HEK293 (cell line): ENCODE measurements around the gene ESX1.

Experiments
- CTCF ChIA-PET: fragments of 350-600 bp; formaldehyde crosslinking; extraction: SDS; loops from one replicate; lab custom pipeline; 2021; ENCODE audit warnings: antibody characterized with exemption; lab: Yijun Ruan, JAX
- POLR2A ChIA-PET: fragments of 300-600 bp; formaldehyde crosslinking; extraction: SDS; loops from one replicate; lab custom pipeline; 2020; ENCODE audit warnings: antibody characterized with exemption, inconsistent platforms; lab: Yijun Ruan, JAX
- H3K27ac ChIP-seq: fragments of 200-500 bp; sonication (Bioruptor generic); 2 replicates; pipeline ENCODE4 v1.5.1; 2014; ENCODE audit warnings: low read depth, low read length, control low read depth, inconsistent platforms; ENCODE audit errors: extremely low read depth
- H3K36me3 ChIP-seq, 2 experiments: fragments of 200-500 bp in 1 of 2; sonication (Bioruptor generic) in 1 of 2; 1 replicate in 1 of 2; 2 replicates in 1 of 2; pipeline ENCODE4 v1.5.1; 2014 to 2017; ENCODE audit warnings: inconsistent platforms in 2 of 2, low read length in 2 of 2; ENCODE audit not compliant: control insufficient read depth in 2 of 2, insufficient read depth in 1 of 2
- H3K4me1 ChIP-seq: fragments of 200-500 bp; sonication (Bioruptor generic); 2 replicates; pipeline ENCODE4 v1.5.1; 2014; ENCODE audit warnings: mild to moderate bottlenecking, low read length, inconsistent platforms; ENCODE audit not compliant: control insufficient read depth, insufficient read depth
- H3K4me3 ChIP-seq: 2 replicates; pipeline ENCODE4 v1.5.1; 2011; ENCODE audit warnings: low read depth, mild to moderate bottlenecking, control low read depth, low read length, moderate library complexity
- H3K9me3 ChIP-seq: fragments of 200-500 bp; sonication (Bioruptor generic); 2 replicates; pipeline ENCODE4 v1.5.1; 2014; ENCODE audit warnings: low read depth, low read length, inconsistent platforms; ENCODE audit not compliant: control insufficient read depth, insufficient read depth
- SCRT1 ChIP-seq: fragments of 450-650 bp; formaldehyde crosslinking; IDR thresholded peaks from 2 replicates; pipeline ENCODE4 v1.5.1; 2016; ENCODE audit warnings: missing biosample characterization, missing genetic modification characterization, borderline replicate concordance
- SCRT2 ChIP-seq: fragments of 450-650 bp; formaldehyde crosslinking; IDR thresholded peaks from 2 replicates; pipeline ENCODE4 v1.5.1; 2016; ENCODE audit warnings: missing biosample characterization, missing genetic modification characterization
- SP2 ChIP-seq: fragments of 450-650 bp; formaldehyde crosslinking; IDR thresholded peaks from 2 replicates; pipeline ENCODE4 v1.5.1; 2016; ENCODE audit warnings: missing biosample characterization, missing genetic modification characterization
- ZBTB49 ChIP-seq: fragments of 450-650 bp; formaldehyde crosslinking; IDR thresholded peaks from 2 replicates; pipeline ENCODE4 v1.5.1; 2016; ENCODE audit warnings: missing biosample characterization, missing genetic modification characterization, low read depth
- ZIC2 ChIP-seq: fragments of 450-650 bp; formaldehyde crosslinking; IDR thresholded peaks from 2 replicates; pipeline ENCODE4 v1.5.1; 2016; ENCODE audit warnings: missing biosample characterization, missing genetic modification characterization
- ZNF221 ChIP-seq: fragments of 450-650 bp; formaldehyde crosslinking; IDR thresholded peaks from 2 replicates; pipeline ENCODE4 v1.5.1; 2017; ENCODE audit warnings: missing biosample characterization, missing genetic modification characterization, borderline replicate concordance
- ZNF335 ChIP-seq: fragments of 450-650 bp; formaldehyde crosslinking; conservative IDR thresholded peaks from 2 replicates; pipeline ENCODE4 v1.5.1; 2016; ENCODE audit warnings: missing biosample characterization, missing genetic modification characterization
- ZNF423 ChIP-seq: fragments of 450-650 bp; formaldehyde crosslinking; IDR thresholded peaks from 2 replicates; pipeline ENCODE4 v1.5.1; 2016; ENCODE audit warnings: missing biosample characterization, missing genetic modification characterization
- ZNF488 ChIP-seq: fragments of 450-650 bp; formaldehyde crosslinking; IDR thresholded peaks from 2 replicates; pipeline ENCODE4 v1.5.1; 2016; ENCODE audit warnings: missing biosample characterization, missing genetic modification characterization
- ZNF510 ChIP-seq: fragments of 450-650 bp; formaldehyde crosslinking; IDR thresholded peaks from 2 replicates; pipeline ENCODE4 v1.5.1; 2018; ENCODE audit warnings: mild to moderate bottlenecking, missing genetic modification characterization, missing biosample characterization; ENCODE audit not compliant: insufficient replicate concordance
- ZNF623 ChIP-seq: fragments of 450-650 bp; formaldehyde crosslinking; IDR thresholded peaks from 2 replicates; pipeline ENCODE4 v1.5.1; 2016; ENCODE audit warnings: missing biosample characterization, missing genetic modification characterization
- ZSCAN23 ChIP-seq: fragments of 450-650 bp; formaldehyde crosslinking; IDR thresholded peaks from 2 replicates; pipeline ENCODE4 v1.5.1; 2016; ENCODE audit warnings: missing biosample characterization, missing genetic modification characterization
- TF ChIP-seq, protein P1 (sequence below): fragments of 450-650 bp; formaldehyde crosslinking; IDR thresholded peaks from 2 replicates; pipeline ENCODE4 v1.5.1; 2016; ENCODE audit warnings: missing biosample characterization, missing genetic modification characterization
- TF ChIP-seq, protein P2 (sequence below): fragments of 450-650 bp; formaldehyde crosslinking; IDR thresholded peaks from 2 replicates; pipeline ENCODE4 v1.5.1; 2016; ENCODE audit warnings: missing biosample characterization, missing genetic modification characterization
- TF ChIP-seq, protein P3 (sequence below): fragments of 450-650 bp; formaldehyde crosslinking; IDR thresholded peaks from 2 replicates; pipeline ENCODE4 v1.5.1; 2016; ENCODE audit warnings: missing biosample characterization, missing genetic modification characterization

Gene ESX1

DNA sequence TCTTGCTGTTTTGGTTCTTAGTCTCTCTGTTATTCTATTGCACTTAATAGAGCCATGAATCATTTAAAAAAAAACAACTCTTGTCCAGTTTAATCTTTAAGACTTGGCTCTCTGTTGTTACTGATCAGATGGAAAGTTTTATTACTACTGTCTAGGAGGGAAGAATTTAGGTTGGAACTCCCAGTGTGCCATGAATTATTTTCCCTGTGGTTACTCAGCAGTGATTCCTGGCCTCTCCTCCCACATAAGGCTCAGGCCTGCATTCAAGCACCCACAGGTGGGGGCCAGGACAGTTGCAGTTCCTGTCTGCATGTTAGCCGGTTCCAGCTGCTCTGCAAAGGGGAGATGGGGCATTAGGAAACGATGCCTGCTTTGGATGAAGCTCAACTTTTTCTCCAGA, 29.8 kb upstream of the ESX1 start:
- ChIA-PET POLR2A (interaction anchor here (0.9 kb wide), 1 partner anchor 26 kb away, joined by 4 read pairs; no protein-coding TSS in a partner anchor), CTCF (interaction anchor here (0.6 to 0.8 kb wide), 2 partner anchors 10 to 127 kb away, joined by 3 to 4 read pairs; no protein-coding TSS in a partner anchor)
- no peaks in the 10 kb centered on the region for H3K9me3 ChIP-seq

GRCh38 chrX:104282166-104282725, 27.5 kb upstream of the ESX1 start:
- TF ChIP-seq, protein P1, sequence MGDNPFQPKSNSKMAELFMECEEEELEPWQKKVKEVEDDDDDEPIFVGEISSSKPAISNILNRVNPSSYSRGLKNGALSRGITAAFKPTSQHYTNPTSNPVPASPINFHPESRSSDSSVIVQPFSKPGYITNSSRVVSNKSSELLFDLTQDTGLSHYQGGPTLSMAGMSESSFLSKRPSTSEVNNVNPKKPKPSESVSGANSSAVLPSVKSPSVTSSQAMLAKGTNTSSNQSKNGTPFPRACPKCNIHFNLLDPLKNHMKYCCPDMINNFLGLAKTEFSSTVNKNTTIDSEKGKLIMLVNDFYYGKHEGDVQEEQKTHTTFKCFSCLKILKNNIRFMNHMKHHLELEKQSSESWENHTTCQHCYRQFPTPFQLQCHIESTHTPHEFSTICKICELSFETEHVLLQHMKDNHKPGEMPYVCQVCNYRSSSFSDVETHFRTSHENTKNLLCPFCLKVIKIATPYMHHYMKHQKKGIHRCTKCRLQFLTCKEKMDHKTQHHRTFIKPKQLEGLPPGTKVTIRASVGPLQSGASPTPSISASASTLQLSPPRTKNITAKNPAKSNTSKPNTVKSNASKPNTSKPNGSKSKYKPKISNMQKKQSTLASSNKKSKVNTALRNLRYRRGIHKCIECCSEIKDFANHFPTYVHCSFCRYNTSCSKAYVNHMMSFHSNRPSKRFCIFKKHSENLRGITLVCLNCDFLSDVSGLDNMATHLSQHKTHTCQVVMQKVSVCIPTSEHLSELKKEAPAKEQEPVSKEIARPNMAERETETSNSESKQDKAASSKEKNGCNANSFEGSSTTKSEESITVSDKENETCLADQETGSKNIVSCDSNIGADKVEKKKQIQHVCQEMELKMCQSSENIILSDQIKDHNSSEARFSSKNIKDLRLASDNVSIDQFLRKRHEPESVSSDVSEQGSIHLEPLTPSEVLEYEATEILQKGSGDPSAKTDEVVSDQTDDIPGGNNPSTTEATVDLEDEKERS (tag by site-specific recombination) = no peak
- no peak for TF ChIP-seq SP2 (tag by site-specific recombination)
- TF ChIP-seq, all 188 proteins: peak for 0
- H3K4me1 ChIP-seq = no peaks in the 10 kb centered on the region
- H3K27ac ChIP-seq = no peak overlapping the region
- no peak overlapping the region for H3K4me3 ChIP-seq
- POLR2A ChIA-PET = no interaction called here
- CTCF ChIA-PET = interaction anchor here (1.1 kb wide), 1 partner anchor 44 kb away, joined by 3 read pairs; no protein-coding TSS in a partner anchor
- no peaks in the 10 kb centered on the region for H3K36me3 ChIP-seq
- H3K9me3 ChIP-seq = no peaks in the 10 kb centered on the region

More for the DNA sequence above, 29.8 kb upstream of the ESX1 start:
- H3K4me3 ChIP-seq = no peak overlapping the region
- no peak for TF ChIP-seq ZNF510 (tag by site-specific recombination)
- TF ChIP-seq ZIC2 (tag by site-specific recombination) = 0 out of 2 replicates have a peak, but pooled peaks have one; percentile 24
- TF ChIP-seq SCRT1 (tag by site-specific recombination) = 0 out of 2 replicates have a peak, but pooled peaks have one; percentile 14
- no peak for TF ChIP-seq ZNF221 (tag by site-specific recombination)
- TF ChIP-seq, protein P2, sequence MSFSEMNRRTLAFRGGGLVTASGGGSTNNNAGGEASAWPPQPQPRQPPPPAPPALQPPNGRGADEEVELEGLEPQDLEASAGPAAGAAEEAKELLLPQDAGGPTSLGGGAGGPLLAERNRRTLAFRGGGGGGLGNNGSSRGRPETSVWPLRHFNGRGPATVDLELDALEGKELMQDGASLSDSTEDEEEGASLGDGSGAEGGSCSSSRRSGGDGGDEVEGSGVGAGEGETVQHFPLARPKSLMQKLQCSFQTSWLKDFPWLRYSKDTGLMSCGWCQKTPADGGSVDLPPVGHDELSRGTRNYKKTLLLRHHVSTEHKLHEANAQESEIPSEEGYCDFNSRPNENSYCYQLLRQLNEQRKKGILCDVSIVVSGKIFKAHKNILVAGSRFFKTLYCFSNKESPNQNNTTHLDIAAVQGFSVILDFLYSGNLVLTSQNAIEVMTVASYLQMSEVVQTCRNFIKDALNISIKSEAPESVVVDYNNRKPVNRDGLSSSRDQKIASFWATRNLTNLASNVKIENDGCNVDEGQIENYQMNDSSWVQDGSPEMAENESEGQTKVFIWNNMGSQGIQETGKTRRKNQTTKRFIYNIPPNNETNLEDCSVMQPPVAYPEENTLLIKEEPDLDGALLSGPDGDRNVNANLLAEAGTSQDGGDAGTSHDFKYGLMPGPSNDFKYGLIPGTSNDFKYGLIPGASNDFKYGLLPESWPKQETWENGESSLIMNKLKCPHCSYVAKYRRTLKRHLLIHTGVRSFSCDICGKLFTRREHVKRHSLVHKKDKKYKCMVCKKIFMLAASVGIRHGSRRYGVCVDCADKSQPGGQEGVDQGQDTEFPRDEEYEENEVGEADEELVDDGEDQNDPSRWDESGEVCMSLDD (tag by site-specific recombination) = no peak
- TF ChIP-seq ZNF423 (tag by site-specific recombination) = 0 out of 2 replicates have a peak, but pooled peaks have one; percentile 40
- 0 out of 2 replicates have a peak, but pooled peaks have one; percentile 25 for TF ChIP-seq SCRT2 (tag by site-specific recombination)
- H3K36me3 ChIP-seq = no peaks in the 10 kb centered on the region
- no peak overlapping the region for H3K27ac ChIP-seq
- no peaks in the 10 kb centered on the region for H3K4me1 ChIP-seq

GRCh38 chrX:104281564-104281963, 26.8 kb upstream of the ESX1 start:
- TF ChIP-seq, protein P3, sequence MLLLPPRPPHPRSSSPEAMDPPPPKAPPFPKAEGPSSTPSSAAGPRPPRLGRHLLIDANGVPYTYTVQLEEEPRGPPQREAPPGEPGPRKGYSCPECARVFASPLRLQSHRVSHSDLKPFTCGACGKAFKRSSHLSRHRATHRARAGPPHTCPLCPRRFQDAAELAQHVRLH (tag by site-specific recombination) = no peak
- TF ChIP-seq ZNF335 (tag by site-specific recombination) (no peak), ZNF488 (no peak), ZNF623 (tag by site-specific recombination) (no peak), ZBTB49 (tag by site-specific recombination) (no peak), ZSCAN23 (tag by site-specific recombination) (no peak)
- POLR2A ChIA-PET = no interaction called here
- Histone ChIP-seq H3K9me3 (no peaks in the 10 kb centered on the region), H3K27ac (no peak overlapping the region), H3K4me1 (no peaks in the 10 kb centered on the region), H3K4me3 (no peak overlapping the region), H3K36me3 (no peaks in the 10 kb centered on the region)
- CTCF ChIA-PET = interaction anchor here (0.6 to 1.1 kb wide), 2 partner anchors 44 to 100 kb away, joined by 3 read pairs; no protein-coding TSS in a partner anchor
